GM12891 (cell line): ENCODE results near the gene DQX1.
"Not testable (repeated sequence)": the region's sequence is repeated elsewhere in the genome, so short reads cannot be mapped to it uniquely, and the experiment has no call there.

Experiments used
- DNase-seq: peaks from one replicate; pipeline ENCODE4 v3.0.0; 2011; ENCODE audit warnings: low spot score; ENCODE audit not compliant: insufficient read length
- FAIRE-seq: peaks from 2 replicates; lab custom pipeline; 2011; peaks lifted over from hg19 to GRCh38; lab: Jason Lieb, UNC
- PAX5 ChIP-seq: IDR thresholded peaks from 2 replicates; pipeline ENCODE4 v1.6.1; 2011; ENCODE audit warnings: low read length, moderate library complexity, mild to moderate bottlenecking; ENCODE audit not compliant: insufficient read depth, severe bottlenecking
- POLR2A ChIP-seq: IDR thresholded peaks from 2 replicates; pipeline ENCODE4 v1.6.1; 2011; ENCODE audit warnings: low read depth, low read length, control low read depth
- POLR2AphosphoS5 ChIP-seq: IDR thresholded peaks from 2 replicates; pipeline ENCODE4 v1.6.1; 2011; ENCODE audit warnings: low read depth, low read length, control low read depth
- POU2F2 ChIP-seq: IDR thresholded peaks from 2 replicates; pipeline ENCODE4 v1.6.1; 2011; ENCODE audit warnings: low read depth, mild to moderate bottlenecking, control low read depth, low read length, moderate library complexity
- SPI1 ChIP-seq: IDR thresholded peaks from 2 replicates; pipeline ENCODE4 v1.6.1; 2011; ENCODE audit warnings: low read depth, low read length, control low read depth
- TAF1 ChIP-seq: IDR thresholded peaks from 2 replicates; pipeline ENCODE4 v1.6.1; 2011; ENCODE audit warnings: low read depth, low read length, control low read depth

Gene DQX1

DNA sequence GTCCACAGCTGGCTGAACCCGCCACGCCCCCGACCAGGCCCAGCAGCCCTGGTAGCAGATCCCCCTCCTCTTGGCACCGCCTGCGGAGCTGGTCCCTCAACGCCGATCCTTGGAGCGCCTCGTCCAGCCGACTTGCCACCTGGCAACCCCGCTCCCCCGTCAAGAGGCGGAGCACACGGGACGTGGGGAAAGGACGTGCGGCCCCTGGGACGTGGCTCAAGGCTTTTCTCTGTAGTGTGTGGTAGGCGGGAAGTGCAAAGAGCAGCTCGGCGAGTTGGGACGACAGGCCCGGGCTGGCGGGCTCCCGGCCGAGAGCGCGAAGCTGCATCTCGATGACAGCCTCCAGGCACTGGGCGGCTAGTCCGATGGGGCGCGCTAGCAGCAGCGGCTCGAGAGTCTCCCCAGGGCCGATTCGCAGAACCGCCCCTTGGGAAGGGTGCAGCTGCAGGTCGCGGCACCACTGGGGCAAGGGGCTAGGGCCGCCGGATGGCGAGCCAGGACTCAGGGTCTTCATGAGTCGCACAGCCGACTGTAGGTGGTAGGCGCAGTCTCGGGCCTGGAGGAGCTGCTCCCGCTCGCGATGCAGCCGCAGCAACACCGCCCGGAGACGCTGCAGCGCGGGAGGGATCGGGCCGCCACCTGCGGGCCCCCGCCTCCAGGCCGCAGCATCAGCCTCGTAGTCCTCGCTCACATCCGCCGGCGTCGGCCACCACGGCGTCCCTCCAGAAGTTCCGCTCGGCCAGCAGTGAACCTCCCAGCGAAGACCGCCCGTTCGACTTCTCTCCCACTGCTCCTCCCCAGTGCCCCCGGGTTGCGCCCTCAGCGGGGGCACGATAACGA lies 43.9 kb downstream of the DQX1 start:
- TF ChIP-seq TAF1 (no peak), POLR2AphosphoS5 (no peak), SPI1 (no peak), PAX5 (no peak), POLR2A (no peak)
- DNase-seq (no peak), FAIRE-seq (no peak)

DNA sequence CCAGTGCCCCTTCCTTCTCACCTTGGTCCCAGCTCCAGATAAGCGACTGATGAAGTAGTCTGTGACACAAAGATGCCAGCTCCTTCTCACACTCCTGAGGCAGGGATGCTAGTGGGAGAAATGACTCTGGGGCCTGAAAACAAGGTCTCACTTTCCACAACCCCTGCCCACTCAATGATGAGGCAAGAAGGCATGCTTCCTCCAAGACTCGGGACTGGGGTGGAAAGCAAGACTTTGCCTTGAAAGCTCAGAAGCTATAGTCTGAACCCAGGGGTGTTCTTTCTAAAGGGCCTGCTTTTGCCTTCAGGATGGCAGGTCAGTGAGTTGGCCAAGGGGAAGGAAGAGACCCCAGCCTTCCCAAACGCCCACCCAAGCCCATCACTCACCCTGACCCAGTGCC lies 44.6 kb downstream of the DQX1 start:
- FAIRE-seq (no peak), DNase-seq (no peak)
- TF ChIP-seq TAF1 = no peak

DNA sequence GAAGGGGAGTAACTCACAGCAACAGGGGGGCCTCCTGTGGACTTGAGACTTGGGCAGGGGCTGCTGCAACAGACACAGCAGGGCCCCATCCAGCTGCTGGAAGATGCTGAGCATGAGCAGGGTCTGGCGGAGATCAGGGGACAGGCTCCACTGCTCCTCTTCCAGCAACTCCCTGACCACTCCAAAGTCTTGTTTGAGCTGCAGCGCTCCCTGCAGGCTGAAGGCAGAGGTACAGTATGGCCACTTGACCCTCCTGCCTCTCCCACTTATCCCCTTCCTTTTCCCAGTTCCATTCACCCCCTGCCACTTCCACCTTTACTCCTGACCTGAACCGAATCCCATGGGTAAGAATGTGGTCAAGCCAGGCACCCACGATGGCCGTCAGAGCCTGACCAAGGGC lies 51.1 kb downstream of the DQX1 start:
- no peak for TF ChIP-seq POU2F2
- TF ChIP-seq TAF1 = no peak
- TF ChIP-seq POLR2AphosphoS5 = no peak
- no peak for TF ChIP-seq SPI1
- no peak for TF ChIP-seq POLR2A
- TF ChIP-seq PAX5 = no peak
- FAIRE-seq (no peak), DNase-seq (no peak)

DNA sequence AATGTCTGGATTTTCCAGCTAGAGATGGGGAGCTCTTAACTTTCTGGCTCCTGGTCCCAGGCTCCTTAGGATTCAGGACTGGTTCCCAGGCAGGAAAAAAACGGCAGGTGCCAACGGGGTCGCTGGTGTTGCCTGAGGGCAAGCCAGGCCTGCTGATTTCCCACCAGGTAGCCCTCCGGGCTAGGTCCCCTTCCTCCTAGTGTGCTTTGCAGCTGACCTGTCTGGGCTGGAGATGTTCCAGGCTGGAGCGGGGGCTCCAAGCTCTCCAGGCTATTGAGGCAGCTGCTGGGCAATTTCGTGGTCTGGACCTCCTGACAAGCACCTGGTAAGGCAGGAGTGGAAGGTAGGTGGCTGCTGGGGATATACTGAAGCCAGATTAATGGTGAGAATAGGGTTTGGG lies 51.5 kb downstream of the DQX1 start:
- no peak for TF ChIP-seq POLR2AphosphoS5
- no peak for TF ChIP-seq PAX5
- no peak for TF ChIP-seq SPI1
- TF ChIP-seq TAF1 = no peak
- TF ChIP-seq POU2F2 = no peak
- TF ChIP-seq POLR2A = no peak
- DNase-seq (no peak), FAIRE-seq (no peak)

DNA sequence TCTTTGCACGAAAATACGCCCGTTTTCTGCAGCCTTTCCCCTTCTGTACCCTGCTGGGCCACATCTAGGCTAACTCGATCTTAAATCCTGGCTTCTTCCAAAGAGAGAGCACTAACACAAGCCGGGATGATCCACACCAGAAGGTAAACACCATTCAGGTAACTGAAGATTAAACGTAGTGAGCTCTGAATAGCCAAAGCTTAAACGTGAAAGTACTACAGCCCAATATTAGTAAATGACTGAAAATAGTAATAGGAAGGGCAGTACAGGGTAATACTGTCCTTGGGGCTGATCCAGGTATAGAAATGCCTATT lies 53.1 kb downstream of the DQX1 start:
- TF ChIP-seq POU2F2 (no peak), SPI1 (no peak), TAF1 (no peak), POLR2A (no peak), POLR2AphosphoS5 (no peak), PAX5 (no peak)
- no peak for FAIRE-seq
- no peak for DNase-seq

DNA sequence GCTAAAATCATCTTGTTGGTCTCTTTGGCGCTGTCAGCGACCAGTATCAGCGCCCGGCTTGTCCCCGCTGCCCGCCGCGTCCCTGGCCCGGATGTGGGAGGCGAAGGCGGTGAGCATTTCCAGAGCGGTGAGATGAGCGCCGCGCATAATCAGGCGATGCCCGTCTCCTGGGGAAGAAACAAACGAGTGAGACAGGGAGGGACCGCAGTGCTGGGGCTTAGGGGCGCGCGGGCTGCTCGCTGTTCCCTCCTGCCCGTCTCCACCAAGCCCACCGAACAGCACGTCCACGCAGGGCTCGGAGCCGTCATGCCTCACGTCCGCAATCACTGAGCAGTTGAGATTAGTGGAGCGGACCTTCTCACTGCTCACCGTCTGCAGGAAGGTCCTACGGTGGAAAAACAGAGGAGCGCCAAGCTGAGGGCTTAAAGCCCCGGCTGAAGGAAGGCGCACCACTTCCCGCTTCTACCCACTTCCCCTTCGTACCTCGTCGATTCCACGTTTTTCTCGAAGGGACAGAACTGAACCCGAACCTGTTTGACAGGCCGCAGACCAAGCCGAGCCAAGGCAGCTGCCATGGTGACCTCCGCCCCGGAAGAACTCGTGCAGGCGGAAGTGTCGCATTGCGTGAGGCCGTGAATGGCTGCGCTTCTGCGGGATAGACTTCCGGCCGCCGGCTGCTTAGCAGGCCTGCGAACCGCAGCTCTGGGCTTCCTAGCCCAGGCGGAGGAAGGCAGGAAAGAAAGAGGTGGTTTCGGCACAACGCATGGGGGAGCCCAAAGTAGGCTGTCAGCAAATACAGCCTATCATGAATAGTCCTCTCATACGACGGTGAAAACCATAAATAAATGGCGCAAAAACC lies 53.7 kb downstream of the DQX1 start, which contains the start of gene MRPL53:
MRPL53 (minus strand) TSS at position 595 of the 859 bp plus-strand sequence; CDS start at position 575, 20 bp downstream.
- DNase-seq = peak; percentile 77
- peak; percentile 95 for FAIRE-seq
- TF ChIP-seq PAX5 = peak; percentile 62
- peak; percentile 97 for TF ChIP-seq POLR2AphosphoS5
- peak; percentile 18; the same call in 1 of the 2 replicates for TF ChIP-seq SPI1
- peak; percentile 84 for TF ChIP-seq TAF1
- peak; percentile 86 for TF ChIP-seq POU2F2
- peak; percentile 97 for TF ChIP-seq POLR2A

DNA sequence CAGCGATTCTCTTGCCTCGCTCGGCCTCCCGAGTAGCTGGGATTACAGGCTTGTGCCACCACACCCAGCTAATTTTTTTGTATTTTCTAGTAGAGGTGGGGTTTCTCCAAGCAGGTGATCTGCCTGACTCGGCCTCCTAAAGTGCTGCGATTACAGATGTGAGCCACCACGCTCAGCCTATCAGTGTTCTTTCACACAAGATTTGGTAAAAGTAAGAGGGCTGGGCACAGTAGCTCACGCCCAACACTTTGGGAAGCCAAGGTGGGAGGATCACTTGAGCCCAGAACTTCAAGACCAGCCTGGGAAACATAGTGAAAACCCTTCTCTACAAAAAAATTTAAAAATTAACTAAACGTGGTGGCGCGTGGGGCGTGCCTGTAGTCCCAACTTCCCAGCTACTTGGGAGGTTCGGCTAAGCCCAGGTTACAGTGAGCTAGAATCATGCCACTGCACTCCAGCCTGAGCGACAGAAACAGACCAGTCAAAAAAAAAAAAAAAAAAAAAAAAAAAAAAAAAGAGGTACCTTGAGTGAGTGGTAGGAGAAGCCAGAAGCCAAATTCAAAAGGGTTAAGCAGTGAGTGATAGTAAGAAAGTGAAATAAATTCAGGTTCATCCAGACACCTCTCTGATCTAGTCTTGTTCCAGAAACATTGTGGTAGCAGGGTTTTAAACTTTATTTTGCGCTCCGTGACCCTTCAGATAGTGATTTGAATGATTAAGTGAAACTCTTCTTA lies 54.5 kb downstream of the DQX1 start:
- TF ChIP-seq POU2F2 (no peak), POLR2A (no peak), POLR2AphosphoS5 (no peak), TAF1 (no peak)
- DNase-seq = no peak
- FAIRE-seq = no peak

DNA sequence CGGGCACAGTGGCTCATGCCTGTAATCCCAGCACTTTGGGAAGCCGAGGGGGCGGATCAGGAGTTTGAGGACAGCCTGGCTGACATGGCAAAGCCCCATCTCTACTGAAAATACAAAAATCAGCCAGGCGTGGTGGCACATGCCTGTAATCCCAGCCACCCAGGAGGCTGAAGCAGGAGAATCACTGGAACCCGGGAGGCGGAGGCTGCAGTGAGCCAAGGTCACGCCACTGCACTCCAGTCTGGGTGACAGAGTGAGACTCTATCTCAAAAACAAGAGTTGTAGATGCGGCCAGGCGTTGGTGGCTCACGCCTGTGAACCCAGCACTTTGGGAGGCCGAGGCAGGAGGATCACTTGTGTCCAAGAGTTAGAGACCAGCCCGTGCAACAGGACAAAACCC lies 55.3 kb downstream of the DQX1 start:
- not testable (repeated sequence) for FAIRE-seq

More for the DNA sequence above, 55.3 kb downstream of the DQX1 start:
- DNase-seq = not testable (repeated sequence)
